Measurements from ENCODE around the gene SLC35G1.

The SLC35G1 gene

GRCh38 chr10:93894516-93895378 lies 969 bp downstream of the SLC35G1 start:
- DNase-seq: no peak

- DNase-seq: no peak
Measured at GRCh38 chr10:93897070-93897780, 3.4 kb downstream of the SLC35G1 start.

DNA sequence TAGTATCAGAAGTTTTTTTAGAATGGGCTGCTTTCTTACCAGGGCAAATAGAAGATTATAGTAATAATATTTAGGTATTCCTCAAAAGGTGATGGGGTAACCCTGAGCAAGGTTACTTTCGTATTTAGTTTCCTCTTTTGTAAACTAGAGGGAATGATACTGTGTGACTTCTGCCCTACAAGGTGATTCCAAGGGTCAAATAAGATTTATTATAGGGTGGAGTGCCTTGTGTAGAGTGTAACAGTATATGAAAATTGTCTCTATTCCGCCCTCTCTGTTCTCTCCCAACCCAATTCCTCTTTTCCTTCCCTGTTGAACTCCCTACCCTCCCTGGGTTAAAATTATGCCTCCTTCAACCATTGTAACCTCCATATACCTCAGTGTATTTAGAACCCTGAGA lies 5.3 kb downstream of the SLC35G1 start:
- DNase-seq: no peak

GRCh38 chr10:93903051-93903450 lies 9.3 kb downstream of the SLC35G1 start:
- DNase-seq: no peak

- DNase-seq: no peak
Measured at GRCh38 chr10:93904901-93905300, 11.1 kb downstream of the SLC35G1 start.

DNA sequence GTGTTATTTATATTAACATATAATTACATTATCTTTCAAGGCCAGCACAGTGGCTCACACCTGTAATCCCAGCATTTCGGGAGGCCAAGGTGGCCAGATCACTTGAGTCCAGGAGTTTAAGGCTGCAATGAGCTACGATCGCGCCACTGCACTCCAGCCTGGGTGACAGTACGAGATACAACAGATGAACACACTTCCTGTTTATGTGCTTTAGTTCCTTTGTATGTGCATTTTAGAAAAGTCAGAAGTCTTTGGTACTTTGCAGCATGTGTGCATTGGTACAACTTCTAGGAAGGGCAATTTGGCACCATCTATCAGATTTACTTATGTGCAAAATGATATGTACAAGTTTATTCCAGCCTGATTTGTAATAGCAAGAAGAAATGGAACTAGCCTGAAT lies 13.3 kb downstream of the SLC35G1 start:
- DNase-seq: no peak

DNA sequence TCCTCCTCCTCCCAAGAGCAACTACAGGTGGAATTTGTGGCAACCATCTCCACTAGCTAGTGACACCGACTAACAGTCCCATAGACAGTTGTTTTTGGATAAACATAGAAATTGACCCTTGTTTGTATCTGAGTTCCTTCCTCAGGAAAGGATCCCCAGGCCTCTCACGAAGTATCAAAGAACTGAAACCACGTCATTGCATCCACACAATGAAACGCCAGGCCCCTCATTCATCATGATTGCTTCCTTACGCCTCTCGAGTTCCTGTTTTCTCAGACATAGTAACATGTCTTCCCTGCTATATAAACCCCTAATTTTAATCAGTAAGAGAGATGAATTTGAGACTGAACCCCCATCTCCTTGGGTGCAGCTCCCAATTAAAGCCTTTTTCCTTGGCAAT lies 18.1 kb downstream of the SLC35G1 start:
- no peak for DNase-seq

DNA sequence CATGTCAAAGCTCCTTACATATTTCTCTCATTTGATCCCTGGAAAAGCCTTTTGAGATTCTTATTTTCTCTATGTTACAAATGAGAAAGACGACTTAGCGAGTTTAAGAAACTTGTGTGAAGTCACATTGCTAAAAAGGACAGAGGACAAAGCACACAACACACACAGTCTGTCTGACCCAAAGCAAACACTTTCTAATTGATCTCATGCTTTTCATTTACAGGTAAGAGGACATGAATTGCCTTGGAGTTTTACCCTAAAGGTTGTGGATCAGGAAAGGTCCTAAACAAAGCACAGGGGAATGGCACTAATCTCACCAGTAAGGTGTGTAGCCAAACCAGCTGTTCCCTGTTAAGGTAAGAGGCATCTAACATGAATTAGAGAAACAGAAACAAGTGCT lies 18.7 kb downstream of the SLC35G1 start:
- DNase-seq: no peak

DNA sequence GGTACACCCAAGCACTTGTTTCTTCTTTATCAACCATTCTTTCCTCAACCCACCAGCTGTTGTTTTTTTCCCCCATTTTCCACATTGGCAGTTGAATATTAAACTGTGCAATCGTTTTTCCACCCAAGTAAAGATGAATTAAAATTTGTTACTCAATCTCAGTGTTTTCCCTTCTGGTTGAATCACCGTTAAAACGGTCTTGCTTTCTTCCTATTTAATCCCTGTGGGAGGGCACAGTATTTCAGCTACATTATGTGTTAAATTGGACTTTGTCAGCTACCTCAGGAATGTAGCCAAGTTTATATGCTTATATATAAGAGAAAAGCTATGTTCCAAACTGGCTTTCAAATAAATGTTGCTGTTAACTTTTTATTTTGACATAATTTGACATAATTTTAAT lies 19.9 kb downstream of the SLC35G1 start:
- DNase-seq: no peak

DNA sequence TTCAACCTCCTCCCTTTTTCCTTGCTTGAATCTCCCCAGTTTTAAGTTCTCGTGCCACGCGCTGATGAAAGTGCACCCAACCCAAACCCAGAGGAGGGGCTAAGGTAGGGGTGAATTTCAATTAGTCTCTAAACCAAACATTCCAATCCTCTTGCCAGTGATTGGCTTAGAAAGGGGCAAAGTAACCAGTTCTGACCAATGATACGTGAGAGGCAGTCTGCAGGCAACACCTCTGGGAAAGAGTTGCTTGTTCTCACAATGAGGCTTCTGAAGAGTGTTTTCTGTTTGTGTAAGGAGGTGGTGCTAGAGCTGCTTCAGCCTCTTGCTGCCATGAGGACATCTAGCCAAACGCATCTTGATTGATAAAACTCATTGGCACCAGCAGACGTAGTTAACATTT lies 21.8 kb downstream of the SLC35G1 start:
- DNase-seq: no peak

DNA sequence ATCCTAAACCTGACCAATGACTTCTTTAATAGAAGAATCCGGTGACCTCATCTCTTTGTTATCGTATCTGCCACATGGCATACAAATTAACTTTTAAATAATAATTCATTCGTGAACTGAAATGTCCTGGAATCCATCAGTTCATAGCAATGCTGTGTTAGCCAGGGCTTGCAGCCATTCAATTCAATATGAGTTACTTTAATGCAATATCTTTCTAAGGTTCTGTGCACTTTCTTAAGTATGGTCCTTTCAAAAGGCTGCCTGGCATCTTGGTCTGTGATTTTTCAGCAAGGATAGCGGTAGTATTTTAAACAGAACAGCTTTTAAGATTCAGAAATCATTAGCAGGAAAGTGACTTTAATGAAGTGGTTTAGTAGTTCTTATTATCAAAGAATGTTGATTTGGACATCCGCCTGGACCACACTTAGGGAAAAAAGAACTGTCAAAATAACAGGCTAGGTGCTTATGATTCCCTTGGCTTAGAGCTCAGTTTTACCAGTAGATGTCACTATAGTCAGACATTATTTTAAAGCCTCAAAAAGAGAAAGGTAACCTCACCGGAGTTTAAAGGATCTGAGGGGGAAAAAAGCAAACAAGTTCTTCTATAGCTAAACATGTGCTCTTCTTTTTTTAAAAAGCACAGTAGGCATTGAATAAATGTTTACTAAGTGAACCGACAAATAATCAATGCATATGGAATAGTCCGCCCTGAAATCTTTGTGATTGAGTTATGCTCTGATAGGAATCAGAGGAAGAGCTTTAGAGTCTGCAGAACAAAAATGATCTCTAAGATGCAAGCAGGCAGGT lies 22.7 kb downstream of the SLC35G1 start:
- DNase-seq: no peak

DNA sequence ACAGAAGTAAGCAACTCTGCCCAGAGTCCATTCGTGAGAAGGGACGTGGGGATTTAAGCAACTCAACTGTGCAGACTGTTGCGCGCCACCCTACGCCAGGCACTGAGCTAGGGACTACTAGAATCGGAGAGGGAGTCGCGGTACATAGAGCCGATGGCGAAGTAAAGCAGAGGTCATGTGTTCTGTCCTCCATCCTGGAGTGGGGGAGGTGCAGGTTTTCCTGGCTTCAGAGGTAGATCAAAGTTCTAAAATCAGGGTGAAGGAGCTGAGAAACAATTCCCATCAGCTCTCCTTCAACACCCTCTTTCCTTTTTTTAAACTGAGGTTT lies 23.2 kb downstream of the SLC35G1 start:
- DNase-seq: no peak

GRCh38 chr10:93917821-93918220 lies 24.0 kb downstream of the SLC35G1 start:
- no peak for DNase-seq

DNA sequence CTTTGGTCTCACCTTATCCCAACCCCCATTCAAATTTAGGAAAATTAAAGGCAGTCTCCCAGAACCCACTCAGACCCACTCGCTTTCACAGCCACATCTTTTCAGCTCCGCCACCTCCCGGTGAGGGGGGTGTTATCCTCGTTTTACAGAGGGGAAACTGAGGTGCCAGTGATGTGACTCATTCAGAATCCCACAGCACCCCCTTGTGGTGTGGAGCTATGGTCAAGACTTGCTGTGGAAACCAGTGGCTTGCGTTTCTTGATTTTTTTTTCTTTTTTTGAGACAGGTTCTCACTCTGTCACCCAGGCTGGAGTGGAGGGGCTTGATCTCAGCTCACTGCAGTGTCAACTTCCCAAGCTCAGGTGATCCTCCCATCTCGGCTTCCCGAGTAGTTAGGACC lies 27.6 kb downstream of the SLC35G1 start:
- DNase-seq: peak; percentile 37

DNA sequence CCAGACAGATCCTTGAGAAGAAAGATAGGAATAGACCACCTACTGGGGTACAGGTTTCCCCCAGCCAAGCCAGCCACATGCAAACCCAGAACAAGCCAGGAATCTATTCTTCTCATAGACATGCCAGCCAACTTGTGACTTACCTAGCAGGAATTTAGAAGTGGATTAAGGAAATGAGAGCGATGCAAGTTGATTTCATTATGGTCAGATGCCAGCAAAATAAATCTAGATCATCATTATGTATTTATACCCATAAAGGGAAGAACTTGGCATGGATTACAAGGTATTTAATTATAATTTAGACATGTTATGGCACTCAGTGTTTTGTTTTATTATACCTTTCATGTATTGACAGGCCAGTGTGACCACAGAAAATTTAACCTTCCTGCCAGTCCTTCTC lies 32.8 kb downstream of the SLC35G1 start:
- no peak for DNase-seq

DNA sequence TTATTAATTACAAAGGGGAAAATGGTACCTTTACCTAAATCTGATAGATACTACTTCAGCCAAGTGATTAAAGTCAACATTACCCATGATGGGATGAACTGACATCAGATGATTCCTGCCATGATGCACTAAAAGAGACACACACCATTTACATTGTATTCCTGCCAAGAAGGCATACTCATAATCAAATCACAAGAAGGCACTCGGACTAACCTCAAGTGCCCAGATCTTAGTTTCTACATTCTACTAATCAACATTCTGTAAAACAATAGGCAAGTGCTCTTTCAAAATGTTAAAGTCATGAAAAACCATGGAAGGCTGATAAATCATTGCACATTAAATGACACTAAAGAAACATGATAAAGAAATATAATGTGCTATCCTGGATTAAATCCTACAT lies 44.4 kb downstream of the SLC35G1 start:
- no peak for DNase-seq

GRCh38 chr10:93940881-93941280 lies 47.1 kb downstream of the SLC35G1 start:
- DNase-seq: no peak

DNA sequence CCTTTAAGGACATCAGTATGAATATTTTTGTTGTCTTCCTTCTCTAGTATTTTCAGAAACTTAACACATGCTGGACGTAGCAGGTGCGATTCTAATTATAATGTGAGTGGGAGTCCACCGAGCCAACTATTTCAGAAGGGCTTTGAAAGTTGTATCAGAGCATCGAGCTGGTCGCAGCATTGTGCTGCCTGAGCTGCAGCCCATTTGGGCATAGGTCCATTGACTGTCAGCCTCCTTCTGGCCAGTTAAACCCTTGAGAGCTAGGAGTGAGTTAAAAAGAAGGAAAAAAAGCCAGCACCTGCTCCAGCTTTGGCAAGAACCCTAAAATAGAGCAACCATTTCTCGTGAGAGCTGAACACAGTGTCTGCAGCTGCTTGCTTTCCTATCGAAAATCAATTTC lies 47.8 kb downstream of the SLC35G1 start:
- DNase-seq: no peak

- DNase-seq: no peak
Measured at GRCh38 chr10:93945819-93946218, 52.0 kb downstream of the SLC35G1 start.

GRCh38 chr10:93947055-93947454 lies 53.3 kb downstream of the SLC35G1 start:
- no peak for DNase-seq

- DNase-seq: no peak
Measured at GRCh38 chr10:93947524-93947923, 53.7 kb downstream of the SLC35G1 start.

- DNase-seq: no peak
Measured at GRCh38 chr10:93951905-93952304, 58.1 kb downstream of the SLC35G1 start.

Measured in activated CD4-positive, CD25-positive, alpha-beta regulatory T cell treated with anti-CD3 and anti-CD28 coated beads, Interleukin-2, amount 50 U/mL, for 72 hours (primary cell).